SK-N-SH (cell line): ENCODE measurements around the gene SYNE2.

Experiments used
- CHD2 ChIP-seq: fragments of 150-350 bp; IDR thresholded peaks from 2 replicates; pipeline ENCODE4 v1.6.1; 2018; ENCODE audit warnings: low read length; ENCODE audit not compliant: partially characterized antibody
- CTCF ChIP-seq: fragments of 200-600 bp; sonication (generic); IDR thresholded peaks from 2 replicates; pipeline ENCODE4 v1.6.1; 2017; ENCODE audit warnings: antibody characterized with exemption, mild to moderate bottlenecking, moderate library complexity
- GATA2 ChIP-seq: sonication (generic); formaldehyde crosslinking; IDR thresholded peaks from 2 replicates; pipeline ENCODE4 v1.5.0; 2020; ENCODE audit warnings: mild to moderate bottlenecking, missing genetic modification reagents
- IRF3 ChIP-seq: fragments of 150-350 bp; IDR thresholded peaks from 2 replicates; pipeline ENCODE4 v1.6.1; 2016; ENCODE audit warnings: mild to moderate bottlenecking, low read depth, low read length
- MAX ChIP-seq: IDR thresholded peaks from 2 replicates; pipeline ENCODE4 v1.4.0; 2012; ENCODE audit warnings: low read depth
- NFIC ChIP-seq: IDR thresholded peaks from 2 replicates; pipeline ENCODE4 v1.4.0; 2012; ENCODE audit warnings: borderline replicate concordance
- RCOR1 ChIP-seq: fragments of 150-350 bp; IDR thresholded peaks from 2 replicates; pipeline ENCODE4 v1.6.1; 2017; ENCODE audit warnings: antibody characterized with exemption, low read length
- RFX5 ChIP-seq: IDR thresholded peaks from 2 replicates; pipeline ENCODE4 v1.6.1; 2012; ENCODE audit warnings: mild to moderate bottlenecking, improper control_type of control experiment, low read length
- TAF1 ChIP-seq: IDR thresholded peaks from 2 replicates; pipeline ENCODE4 v1.6.1; 2012; ENCODE audit warnings: low read depth, mild to moderate bottlenecking, low read length, moderate library complexity, borderline replicate concordance

GRCh38 chr14:64217834-64218233, 365.0 kb downstream of the SYNE2 start:
- peak; percentile 57 for TF ChIP-seq GATA2 (CRISPR knock-in tag)
- no peak for TF ChIP-seq TAF1
- TF ChIP-seq RFX5, result no peak
- TF ChIP-seq CTCF, result no peak
- TF ChIP-seq IRF3, result no peak
- no peak for TF ChIP-seq MAX
- no peak for TF ChIP-seq CHD2
- TF ChIP-seq RCOR1, result 0 out of 2 replicates have a peak, but pooled peaks have one; percentile 11
- TF ChIP-seq NFIC, result no peak
